AG09309 (cell line): ENCODE results near the gene PTPN14.

Experiments used
- DNase-seq: peaks from one replicate; pipeline ENCODE4 v3.0.0-alpha.2; 2010; ENCODE audit warnings: low read depth
- H3K4me3 ChIP-seq: 2 replicates; pipeline ENCODE4 v1.5.1; 2011; ENCODE audit warnings: mild to moderate bottlenecking, low read depth, low read length, moderate library complexity; ENCODE audit not compliant: control insufficient read depth
- CTCF ChIP-seq: IDR thresholded peaks from 2 replicates; pipeline ENCODE4 v1.5.1; 2011; ENCODE audit warnings: mild to moderate bottlenecking, low read depth, low read length, inconsistent platforms; ENCODE audit not compliant: insufficient read depth, control insufficient read depth; ENCODE audit errors: missing control alignments

Gene PTPN14

DNA sequence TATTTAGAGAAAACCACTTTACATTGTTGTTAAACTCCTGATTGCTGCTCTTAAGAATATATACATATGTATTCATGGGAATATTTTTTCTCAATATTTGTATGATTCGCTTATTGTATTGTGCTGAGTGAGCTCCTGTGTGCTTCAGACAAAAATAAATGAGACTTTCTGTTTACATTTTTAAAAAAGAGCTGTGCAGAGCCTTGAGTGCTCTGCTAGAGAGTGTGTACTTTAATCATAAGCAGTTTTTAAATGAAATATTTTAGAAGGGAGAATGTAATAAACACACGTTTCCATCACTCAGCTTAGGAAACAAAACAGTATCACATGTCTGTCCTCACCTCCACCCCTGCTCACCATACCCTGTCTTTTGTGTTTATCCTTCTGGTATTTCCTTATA is 9.7 kb downstream of the PTPN14 start:
- DNase-seq: no peak
- no peak overlapping the region for H3K4me3 ChIP-seq
- no peak for TF ChIP-seq CTCF

DNA sequence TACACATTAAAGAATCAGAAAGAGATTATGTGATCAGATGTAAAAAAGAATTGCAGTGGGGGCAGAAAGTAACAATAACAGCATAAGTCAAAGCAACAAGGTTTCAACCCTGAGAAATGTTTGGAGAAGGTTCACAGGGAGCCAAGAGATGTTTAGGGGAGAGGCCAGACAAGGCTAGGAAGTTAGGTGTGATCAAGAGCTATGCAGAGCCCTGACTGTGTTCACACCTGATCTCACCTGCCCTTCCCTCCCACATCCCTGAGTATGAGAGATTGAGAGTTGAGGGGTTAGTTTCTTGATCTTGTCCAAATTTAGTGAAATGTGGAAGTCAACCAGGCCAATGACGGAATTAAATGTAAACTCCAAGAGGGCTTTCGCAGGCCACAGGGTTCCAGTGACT is 10.2 kb downstream of the PTPN14 start:
- H3K4me3 ChIP-seq: no peak overlapping the region

GRCh38 chr1:214540324-214540723 is 11.1 kb downstream of the PTPN14 start:
- H3K4me3 ChIP-seq: no peak overlapping the region
- TF ChIP-seq CTCF: no peak
- no peak for DNase-seq

More for the DNA sequence above, 10.2 kb downstream of the PTPN14 start:
- no peak for TF ChIP-seq CTCF
- DNase-seq: no peak

DNA sequence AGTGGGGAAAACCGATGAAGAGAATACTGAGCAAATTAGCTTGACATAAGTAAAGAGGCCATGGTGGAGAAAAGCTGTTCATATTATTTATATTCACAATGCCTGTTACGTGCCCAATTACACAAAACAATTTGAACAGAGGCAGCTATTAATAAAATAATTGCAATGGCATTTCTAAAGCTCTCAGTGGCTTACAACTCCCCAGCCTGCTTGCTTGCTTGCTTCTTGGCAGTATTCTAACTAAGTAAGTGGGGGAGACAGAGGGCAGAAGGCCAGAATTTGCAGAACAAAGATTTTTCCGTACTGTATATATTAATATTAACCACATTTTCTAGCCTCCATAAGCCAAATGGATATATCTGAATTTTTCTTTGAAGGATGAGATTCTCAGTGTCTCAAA is 12.9 kb downstream of the PTPN14 start:
- no peak for TF ChIP-seq CTCF
- DNase-seq: no peak
- no peak overlapping the region for H3K4me3 ChIP-seq

GRCh38 chr1:214537872-214538473 is 13.4 kb downstream of the PTPN14 start:
- H3K4me3 ChIP-seq: no peak overlapping the region
- no peak for DNase-seq
- no peak for TF ChIP-seq CTCF

- no peak for TF ChIP-seq CTCF
- DNase-seq: no peak
- H3K4me3 ChIP-seq: no peak overlapping the region
These were observed 14.2 kb downstream of the PTPN14 start for GRCh38 chr1:214537219-214537618.

GRCh38 chr1:214532070-214532469 is 19.3 kb downstream of the PTPN14 start:
- no peak for DNase-seq
- H3K4me3 ChIP-seq: no peak overlapping the region
- no peak for TF ChIP-seq CTCF
